Duodenal mucosa (tissue), 2 donors: ENCODE results near the gene FRAT2.
"Not testable (repeated sequence)": the region's sequence is repeated elsewhere in the genome, so short reads cannot be mapped to it uniquely, and the experiment has no call there.

Experiments
- H3K27ac ChIP-seq: one replicate; pipeline ENCODE4 v1.7.0; 2013; ENCODE audit warnings: low read depth, low read length
- H3K27me3 ChIP-seq, 2 donors: one replicate each; pipeline ENCODE4 v1.7.0; 2013; ENCODE audit warnings: low read length in 2 of 2, control low read depth in 1 of 2; ENCODE audit not compliant: insufficient read depth in 2 of 2, control insufficient read depth in 1 of 2
- H3K36me3 ChIP-seq, 2 donors: one replicate each; pipeline ENCODE4 v1.7.0; 2013; ENCODE audit warnings: low read length in 2 of 2, control low read depth in 1 of 2; ENCODE audit not compliant: insufficient read depth in 2 of 2, control insufficient read depth in 1 of 2
- H3K4me1 ChIP-seq, 2 donors: one replicate each; pipeline ENCODE4 v1.7.0; 2013; ENCODE audit warnings: low read length in 2 of 2, control low read depth in 1 of 2; ENCODE audit not compliant: insufficient read depth in 2 of 2, control insufficient read depth in 1 of 2
- H3K4me3 ChIP-seq, 2 donors: one replicate each; pipeline ENCODE4 v1.7.0; 2013; ENCODE audit warnings: low read length in 2 of 2, low read depth in 1 of 2
- H3K9ac ChIP-seq, 2 donors: one replicate each; pipeline ENCODE4 v1.7.0; 2013; ENCODE audit warnings: low read length in 2 of 2, low read depth in 1 of 2
- H3K9me3 ChIP-seq, 2 donors: one replicate each; pipeline ENCODE4 v1.7.0; 2013; ENCODE audit warnings: low read length in 2 of 2, control low read depth in 1 of 2; ENCODE audit not compliant: control insufficient read depth in 1 of 2

FRAT2 gene

DNA sequence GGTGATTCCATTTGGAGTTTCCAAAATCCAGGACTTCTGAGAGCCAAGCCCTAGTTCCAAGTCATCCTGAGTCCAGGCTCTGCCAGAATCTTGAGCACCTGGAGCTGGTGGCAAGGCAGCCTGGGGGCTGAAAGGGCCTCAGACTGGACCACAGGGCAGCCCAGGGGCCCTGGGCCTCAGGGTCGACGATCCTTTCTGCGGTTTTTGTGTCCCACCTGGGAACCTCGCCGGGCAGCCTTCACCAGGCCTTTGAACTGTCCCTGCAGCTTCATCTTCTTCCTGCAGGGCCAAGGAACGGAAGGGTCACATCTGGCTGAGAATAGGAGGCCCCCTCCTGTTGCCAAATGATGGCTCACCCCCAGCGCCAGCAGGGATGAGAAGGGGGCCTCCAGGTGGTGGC, 22.4 kb upstream of the FRAT2 start:
- H3K4me3 ChIP-seq, result no peak overlapping the region
- H3K27ac ChIP-seq, result no peak overlapping the region
- peaks cover 0 to 15% of the 10 kb centered on the region in 2 donors for H3K4me1 ChIP-seq
- H3K36me3 ChIP-seq, result peaks cover 11 to 35% of the 10 kb centered on the region in 2 donors
- H3K27me3 ChIP-seq, result no peaks in the 10 kb centered on the region
- no peak overlapping the region for H3K9ac ChIP-seq
- no peaks in the 10 kb centered on the region for H3K9me3 ChIP-seq

GRCh38 chr10:97356318-97356914, 21.9 kb upstream of the FRAT2 start:
- Histone ChIP-seq H3K36me3 (peaks cover 11 to 34% of the 10 kb centered on the region in 2 donors), H3K9me3 (no peaks in the 10 kb centered on the region), H3K9ac (no peak overlapping the region), H3K4me3 (no peak overlapping the region), H3K27ac (no peak overlapping the region), H3K27me3 (no peaks in the 10 kb centered on the region), H3K4me1 (peaks cover 0 to 15% of the 10 kb centered on the region in 2 donors)

DNA sequence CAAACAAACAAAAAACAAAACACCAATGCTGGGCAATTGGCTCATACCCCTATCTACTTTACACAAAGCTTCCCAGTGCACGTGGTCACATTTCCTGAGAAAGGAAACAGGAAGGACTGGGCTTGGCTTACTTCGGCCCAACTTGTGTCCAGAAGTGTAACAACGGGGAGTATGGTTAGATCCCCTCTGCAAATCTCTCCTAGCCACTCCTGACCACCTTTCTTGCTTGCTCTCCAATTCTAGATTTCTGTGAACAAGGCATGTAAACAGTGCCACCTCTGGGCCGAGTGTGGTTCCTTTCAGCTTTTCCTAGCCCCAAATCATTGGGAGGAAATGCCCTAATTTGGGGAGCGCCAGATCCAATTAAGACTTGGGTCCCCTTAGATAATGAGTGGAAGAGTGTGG, 21.0 kb upstream of the FRAT2 start:
- H3K9ac ChIP-seq, result no peak overlapping the region
- H3K36me3 ChIP-seq, result peaks cover 11 to 28% of the 10 kb centered on the region in 2 donors
- no peak overlapping the region for H3K4me3 ChIP-seq
- no peaks in the 10 kb centered on the region for H3K9me3 ChIP-seq
- no peaks in the 10 kb centered on the region for H3K27me3 ChIP-seq
- H3K27ac ChIP-seq, result no peak overlapping the region
- peaks cover 0 to 18% of the 10 kb centered on the region in 2 donors for H3K4me1 ChIP-seq

DNA sequence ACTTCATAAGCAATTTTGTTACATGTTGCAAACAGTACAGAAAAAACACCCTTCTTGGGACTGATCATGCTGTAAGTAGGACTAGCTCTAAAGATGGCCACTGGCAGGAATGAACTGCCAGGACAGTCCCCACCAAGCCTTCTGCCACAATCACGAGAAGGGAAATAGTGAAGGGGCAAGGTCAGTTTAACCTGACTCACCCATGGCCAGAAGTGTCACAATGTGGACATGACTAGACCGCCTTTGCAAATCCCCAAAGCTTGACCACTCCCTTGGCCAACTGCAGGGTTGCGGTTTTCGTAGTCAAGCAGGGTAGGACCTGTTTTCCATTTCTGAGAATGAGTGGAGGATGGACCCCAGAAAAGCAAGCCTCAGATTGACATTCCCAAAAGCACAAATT, 19.4 kb upstream of the FRAT2 start:
- Histone ChIP-seq H3K4me3 (no peak overlapping the region), H3K9ac (no peak overlapping the region), H3K36me3 (peaks cover 5 to 13% of the 10 kb centered on the region in 2 donors), H3K27ac (no peak overlapping the region), H3K4me1 (peaks cover 9 to 29% of the 10 kb centered on the region in 2 donors), H3K27me3 (no peaks in the 10 kb centered on the region), H3K9me3 (no peaks in the 10 kb centered on the region)

DNA sequence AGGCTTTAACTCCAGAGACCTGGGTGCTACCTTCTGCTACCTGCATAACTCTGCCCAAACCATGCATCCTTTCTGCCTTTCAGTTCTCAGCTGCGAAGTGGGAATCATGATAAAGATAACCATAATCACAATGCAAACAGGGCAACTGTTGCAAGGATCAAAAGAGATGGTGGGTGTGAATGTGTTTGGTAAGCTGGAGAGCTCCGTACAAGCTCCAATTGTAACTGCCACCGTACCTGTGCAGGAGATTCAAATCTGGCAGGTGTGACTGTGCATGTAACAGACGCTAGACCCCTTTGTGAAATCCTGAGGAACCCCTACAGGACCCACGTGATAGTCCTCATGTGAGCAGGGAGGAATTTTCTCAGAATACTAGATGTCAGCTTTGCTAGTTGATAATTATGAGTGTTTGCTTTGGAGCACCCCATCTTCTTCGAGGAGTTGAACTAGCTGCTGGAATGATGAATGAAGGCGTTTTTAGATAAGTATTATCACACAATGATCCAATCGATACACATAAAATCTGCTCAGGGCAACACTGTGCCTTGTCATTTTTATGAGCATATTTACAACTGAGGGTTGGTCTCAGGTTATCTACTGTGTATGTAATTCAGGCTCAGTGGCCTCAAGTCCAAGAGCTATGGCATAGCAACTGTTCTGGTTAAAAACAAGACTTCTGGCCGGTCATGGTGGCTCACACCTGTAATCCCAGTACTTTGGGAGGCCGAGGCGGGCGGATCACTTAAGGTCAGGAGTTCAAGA, 15.4 kb upstream of the FRAT2 start:
- Histone ChIP-seq H3K27me3 (no peaks in the 10 kb centered on the region), H3K9ac (no peak overlapping the region), H3K4me1 (peaks cover 9 to 14% of the 10 kb centered on the region in 2 donors), H3K9me3 (no peaks in the 10 kb centered on the region), H3K27ac (no peak overlapping the region), H3K4me3 (peak overlapping the region in 1 of 2 donors; percentile 21), H3K36me3 (no peaks in the 10 kb centered on the region)

- H3K27me3 ChIP-seq, result no peaks in the 10 kb centered on the region
- H3K9ac ChIP-seq, result no peak overlapping the region
- H3K4me1 ChIP-seq, result peaks cover 9 to 14% of the 10 kb centered on the region in 2 donors
- H3K36me3 ChIP-seq, result no peaks in the 10 kb centered on the region
- H3K4me3 ChIP-seq, result no peak overlapping the region
- H3K9me3 ChIP-seq, result no peaks in the 10 kb centered on the region
- no peak overlapping the region for H3K27ac ChIP-seq
Measured at GRCh38 chr10:97347317-97347716, 12.8 kb upstream of the FRAT2 start.

DNA sequence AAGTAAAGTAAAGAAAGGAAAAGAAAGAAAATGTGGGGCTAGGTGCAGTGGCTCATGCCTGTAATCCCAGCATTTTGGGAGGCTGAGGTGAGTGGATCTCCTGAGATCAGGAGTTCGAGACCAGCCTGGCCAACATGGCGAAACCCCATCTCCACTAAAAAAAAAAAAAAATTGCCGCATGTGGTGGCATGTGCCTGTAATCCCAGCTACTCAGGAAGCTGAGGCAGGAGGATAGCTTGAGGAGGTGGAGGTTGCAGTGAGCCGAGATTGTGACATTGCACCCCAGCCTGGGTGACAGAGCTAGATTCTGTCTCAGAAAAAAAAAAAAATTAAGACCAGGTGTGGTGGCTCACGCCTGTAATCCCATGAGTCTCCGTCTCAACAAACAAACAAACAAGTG, 9.1 kb upstream of the FRAT2 start:
- not testable (repeated sequence) for H3K27ac ChIP-seq, H3K4me1 ChIP-seq, H3K9me3 ChIP-seq, H3K4me3 ChIP-seq, H3K27me3 ChIP-seq, H3K9ac ChIP-seq, H3K36me3 ChIP-seq

DNA sequence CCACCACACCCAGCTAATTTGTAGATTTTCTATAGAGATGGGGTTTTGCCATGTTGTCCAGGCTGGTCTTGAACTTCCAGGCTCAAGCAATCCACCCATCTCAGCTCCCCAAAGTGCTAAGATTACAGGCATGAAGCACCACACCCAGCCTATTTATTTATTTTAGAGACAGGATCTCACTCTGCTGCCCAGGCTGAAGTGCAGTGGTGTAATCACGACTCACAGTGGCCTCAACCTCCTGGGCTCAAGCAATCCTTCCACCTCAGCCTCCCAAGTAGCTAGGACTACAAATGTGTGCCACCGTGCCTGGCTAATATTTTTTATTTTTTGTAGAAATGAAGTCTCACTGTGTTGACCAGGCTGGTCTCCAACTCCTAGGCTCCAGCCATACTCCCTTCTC, 6.9 kb upstream of the FRAT2 start:
- no peak overlapping the region for H3K9ac ChIP-seq
- H3K4me1 ChIP-seq, result peaks cover 0 to 10% of the 10 kb centered on the region in 2 donors
- no peaks in the 10 kb centered on the region for H3K9me3 ChIP-seq
- no peaks in the 10 kb centered on the region for H3K36me3 ChIP-seq
- H3K4me3 ChIP-seq, result no peak overlapping the region
- H3K27ac ChIP-seq, result no peak overlapping the region
- H3K27me3 ChIP-seq, result no peaks in the 10 kb centered on the region

GRCh38 chr10:97338041-97338440, 3.5 kb upstream of the FRAT2 start:
- no peaks in the 10 kb centered on the region for H3K27me3 ChIP-seq
- H3K9me3 ChIP-seq, result no peaks in the 10 kb centered on the region
- H3K36me3 ChIP-seq, result no peaks in the 10 kb centered on the region
- H3K9ac ChIP-seq, result no peak overlapping the region
- no peak overlapping the region for H3K4me3 ChIP-seq
- H3K4me1 ChIP-seq, result peaks cover 4 to 16% of the 10 kb centered on the region in 2 donors
- no peak overlapping the region for H3K27ac ChIP-seq

- Histone ChIP-seq H3K9me3 (no peaks in the 10 kb centered on the region), H3K36me3 (no peaks in the 10 kb centered on the region), H3K9ac (no peak overlapping the region), H3K4me3 (no peak overlapping the region), H3K27ac (no peak overlapping the region), H3K27me3 (no peaks in the 10 kb centered on the region), H3K4me1 (peaks cover 4 to 16% of the 10 kb centered on the region in 2 donors)
Measured at GRCh38 chr10:97336942-97337831, 2.7 kb upstream of the FRAT2 start.
